HT-29 (cell line): ENCODE measurements around the gene C10orf120. TPM values are rescaled to one million over a fixed set of nuclear protein-coding genes. Genes with fewer than 3 reads are reported as not detected.

Experiments
- DNase-seq: peaks from one replicate; pipeline ENCODE4 v3.0.0-alpha.2; 2015; ENCODE audit warnings: low spot score
- total RNA-seq: library from RNA; depleted of rRNA; stranded (reverse); fragments of >200 nt; shearing (Covaris generic); gene quantifications from 2 replicates; pipeline ENCODE4 v1.2.3, GENCODE V29; 2014

Gene C10orf120
- total RNA-seq, 1 experiment from 2014 or later = not detected

DNA sequence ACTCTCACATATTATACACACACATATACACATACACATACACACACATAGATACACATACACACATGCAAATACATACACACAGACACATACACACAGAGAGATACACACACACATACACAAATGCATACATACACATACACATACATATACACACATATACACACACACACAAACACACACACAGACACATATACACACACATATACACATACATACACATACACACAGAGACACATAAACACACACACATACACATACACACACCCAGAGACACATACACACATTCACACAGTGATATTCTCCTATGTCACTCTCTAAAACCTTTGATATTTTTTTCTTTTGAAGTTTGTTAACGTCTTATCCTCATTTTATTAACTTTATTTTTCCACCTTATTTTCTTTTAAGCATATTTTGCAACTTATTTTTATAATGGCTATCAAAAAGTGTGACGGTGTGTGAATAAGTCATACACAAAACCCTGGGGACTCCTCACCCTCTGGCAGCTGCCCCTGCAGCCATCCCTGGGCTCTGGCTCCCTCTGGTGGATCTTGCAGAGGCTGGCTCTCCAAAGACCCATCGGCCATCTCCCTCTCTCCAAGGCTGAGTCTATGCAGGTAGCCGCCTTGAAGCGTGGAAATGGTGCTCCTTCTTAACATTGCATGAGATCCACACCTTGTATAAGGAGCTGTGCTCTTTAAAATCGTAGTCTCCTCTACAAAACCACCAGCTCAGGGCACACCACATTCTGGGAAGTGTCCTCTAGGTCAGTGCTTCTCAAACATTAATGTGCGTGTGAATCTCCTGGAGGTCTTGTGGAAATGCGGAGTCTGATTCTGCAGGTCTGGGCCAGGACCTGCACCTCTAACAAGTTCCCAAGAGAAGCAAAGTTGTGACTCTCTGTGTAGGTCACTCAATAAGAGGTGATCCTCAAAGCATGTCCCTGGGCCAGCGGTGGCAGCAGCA is 4.1 kb upstream of the C10orf120 start:
- DNase-seq = peak; percentile 80

DNA sequence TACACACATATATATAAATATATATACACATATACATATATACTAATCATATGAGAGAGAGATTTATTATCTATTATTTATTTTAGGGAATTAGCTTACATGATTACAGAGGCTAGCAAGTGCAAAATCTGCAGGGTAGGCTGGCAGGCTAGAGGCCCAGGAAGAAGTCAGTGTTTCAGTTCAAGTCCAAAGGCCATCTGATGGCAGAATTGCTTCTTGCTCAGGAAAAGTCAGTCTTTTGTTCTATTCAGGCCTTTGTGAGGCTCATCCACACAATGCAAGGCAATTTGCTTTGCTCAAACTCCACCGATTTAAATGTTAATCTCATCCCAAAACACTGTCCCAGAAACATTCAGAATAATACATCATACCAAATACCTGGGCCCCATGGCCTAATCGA is 2.6 kb upstream of the C10orf120 start:
- DNase-seq = no peak

DNA sequence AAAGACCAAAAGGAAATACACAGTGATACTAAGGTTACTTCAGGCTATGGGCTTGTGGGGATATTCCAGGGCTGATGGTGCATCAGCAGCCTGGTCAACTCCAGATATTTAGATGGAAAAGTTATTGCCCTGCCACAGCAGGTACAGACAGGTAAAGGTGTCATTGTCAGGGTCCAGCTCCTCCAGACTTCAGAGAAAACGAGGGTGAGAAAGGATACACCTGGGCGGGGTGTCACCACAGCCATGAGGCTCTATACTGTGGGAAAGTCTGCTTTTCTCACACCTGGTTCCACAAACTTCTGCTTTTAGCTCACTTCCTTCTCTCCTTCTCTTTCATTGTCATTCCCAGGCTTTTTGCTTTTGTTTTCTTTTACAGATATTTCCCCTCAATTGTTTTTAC is 2.0 kb upstream of the C10orf120 start:
- DNase-seq = no peak

DNA sequence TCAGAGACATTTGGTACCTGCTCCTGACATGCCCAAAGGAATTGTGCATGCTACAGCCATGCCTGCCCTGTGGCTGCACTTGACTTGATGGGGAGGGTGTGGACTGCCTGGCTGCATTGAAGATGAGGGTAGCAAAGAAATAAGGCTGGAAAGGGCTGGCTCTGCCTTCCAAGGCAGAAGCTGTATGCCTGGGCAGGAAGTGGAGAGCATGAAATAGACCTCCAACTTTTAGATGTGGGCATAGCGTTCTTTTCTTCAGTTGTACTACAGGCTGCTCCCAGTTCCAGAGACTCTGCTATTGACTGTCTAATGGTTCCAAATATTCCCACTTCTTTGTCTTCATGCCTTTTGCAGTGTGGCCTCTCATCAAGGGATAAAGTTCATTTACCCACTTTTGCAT is 3.0 kb downstream of the C10orf120 start:
- no peak for DNase-seq

DNA sequence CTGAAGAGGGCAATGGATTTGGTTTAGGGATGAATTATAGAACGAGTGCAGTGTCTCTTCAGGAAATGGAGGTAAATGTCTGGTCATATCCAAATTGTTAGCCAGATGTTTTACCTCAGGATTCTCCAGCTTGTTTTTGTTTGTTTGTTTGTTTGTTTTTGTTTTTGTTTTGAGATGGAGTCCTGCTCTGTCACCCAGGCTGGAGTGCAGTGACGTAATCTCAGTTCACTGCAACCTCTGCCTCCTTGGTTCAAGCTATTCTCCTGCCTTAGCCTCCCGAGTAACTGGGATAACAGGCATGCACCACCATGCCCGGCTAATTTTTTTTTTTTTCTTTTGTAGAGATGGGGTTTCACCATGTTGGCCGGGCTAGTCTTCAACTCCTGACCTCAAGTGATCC is 6.9 kb downstream of the C10orf120 start:
- no peak for DNase-seq

DNA sequence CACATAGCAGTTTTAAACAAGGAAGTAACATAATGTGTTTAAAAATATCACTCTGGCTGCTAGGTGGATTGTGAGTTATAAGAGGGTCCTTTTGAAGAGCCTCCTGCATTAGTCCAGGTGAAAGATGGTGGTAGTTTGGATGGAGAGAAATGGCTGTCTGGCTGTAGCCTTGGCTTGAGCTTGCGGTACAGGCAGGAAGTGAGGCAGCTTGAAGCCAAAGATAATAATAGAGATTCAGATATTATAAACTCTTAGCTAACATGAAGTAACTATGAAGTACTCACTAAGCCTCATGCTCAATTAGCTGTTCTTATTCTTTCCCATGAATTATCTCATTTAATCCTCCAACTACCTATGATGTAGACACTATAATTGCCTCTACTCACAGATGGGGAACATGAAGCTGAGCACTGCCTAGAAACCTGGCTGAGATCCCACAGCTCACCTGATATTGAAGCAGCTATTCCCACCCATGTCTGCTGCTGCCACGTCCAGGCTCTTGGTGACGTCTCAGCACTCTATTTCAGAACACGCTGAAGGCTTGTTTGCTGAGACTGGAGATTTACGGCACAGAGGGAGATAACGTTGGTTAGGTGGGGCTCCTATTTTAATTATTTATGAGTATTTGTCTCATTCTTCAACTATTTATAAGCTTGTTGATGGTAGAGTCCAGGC is 10.4 kb downstream of the C10orf120 start:
- DNase-seq = no peak

DNA sequence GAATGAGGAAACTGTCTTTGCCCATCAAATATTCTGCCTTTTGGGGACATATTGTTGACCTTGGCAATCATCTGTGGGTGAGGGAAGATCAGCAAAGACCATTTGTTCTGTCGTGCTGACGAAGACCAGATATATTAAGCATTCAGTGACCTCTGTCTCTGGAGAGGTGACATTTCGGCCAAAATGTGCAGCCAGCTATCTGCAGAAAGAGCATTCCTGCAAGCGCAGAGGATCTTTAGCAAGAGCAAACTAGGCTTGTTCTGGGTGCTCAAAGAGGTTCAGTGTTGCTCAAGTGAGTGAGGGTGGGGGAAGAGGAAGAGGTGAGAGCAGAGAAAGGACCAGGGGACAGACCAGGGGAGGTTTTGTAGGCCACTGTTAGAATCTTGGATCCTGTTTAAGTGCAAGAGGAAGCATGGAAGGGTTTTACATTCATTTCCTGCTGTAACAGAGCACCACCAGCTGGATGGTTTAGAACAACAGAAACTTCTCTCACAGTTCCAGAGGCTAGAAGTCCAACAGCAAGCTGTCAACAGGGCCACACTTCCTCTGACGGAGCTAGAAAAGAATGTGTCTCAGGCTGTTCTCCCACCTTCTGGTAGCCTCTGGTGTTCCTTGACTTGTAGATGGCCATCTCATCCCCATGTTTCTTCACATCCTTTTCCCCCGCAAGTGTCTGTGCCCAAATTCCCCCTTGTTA is 11.2 kb downstream of the C10orf120 start:
- DNase-seq = peak; percentile 25

DNA sequence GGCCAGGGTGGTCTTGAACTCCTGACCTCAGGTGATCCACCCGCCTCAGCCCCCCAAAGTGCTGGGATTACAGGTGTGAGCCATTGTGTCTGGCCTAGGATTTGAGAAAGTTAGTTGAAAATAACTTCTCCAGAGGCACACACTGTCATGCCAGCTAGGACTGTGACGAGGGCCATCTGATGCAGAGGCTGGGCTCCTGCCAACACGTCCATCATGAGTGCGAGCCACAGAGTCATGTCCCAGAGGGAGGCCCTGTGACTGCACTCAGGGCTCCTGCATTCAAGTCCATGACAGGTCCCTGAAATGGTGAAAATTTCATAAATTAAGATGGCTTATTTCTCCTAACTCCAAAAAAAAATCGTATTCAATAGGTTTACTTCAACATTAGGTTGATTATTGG is 17.1 kb downstream of the C10orf120 start:
- DNase-seq = no peak

DNA sequence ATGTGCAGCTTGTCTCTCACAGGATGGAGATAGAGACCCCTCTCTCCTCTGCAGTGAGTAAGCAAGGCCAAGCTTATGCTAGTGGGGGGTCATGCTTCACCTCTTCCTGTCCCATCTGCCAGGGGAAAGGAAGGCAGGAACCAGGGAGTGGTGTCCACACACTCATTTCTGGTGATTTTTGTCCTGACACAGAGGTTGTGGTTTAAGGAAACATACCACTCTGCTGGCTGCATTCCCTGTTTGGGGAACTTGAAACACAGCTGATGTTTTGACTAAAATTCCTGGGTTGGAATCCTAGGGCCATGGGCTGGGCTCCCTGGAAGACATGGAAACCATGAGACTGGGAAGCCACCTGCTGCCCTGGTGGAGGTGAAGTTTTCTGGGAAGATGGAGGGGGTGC is 21.4 kb downstream of the C10orf120 start:
- DNase-seq = no peak

DNA sequence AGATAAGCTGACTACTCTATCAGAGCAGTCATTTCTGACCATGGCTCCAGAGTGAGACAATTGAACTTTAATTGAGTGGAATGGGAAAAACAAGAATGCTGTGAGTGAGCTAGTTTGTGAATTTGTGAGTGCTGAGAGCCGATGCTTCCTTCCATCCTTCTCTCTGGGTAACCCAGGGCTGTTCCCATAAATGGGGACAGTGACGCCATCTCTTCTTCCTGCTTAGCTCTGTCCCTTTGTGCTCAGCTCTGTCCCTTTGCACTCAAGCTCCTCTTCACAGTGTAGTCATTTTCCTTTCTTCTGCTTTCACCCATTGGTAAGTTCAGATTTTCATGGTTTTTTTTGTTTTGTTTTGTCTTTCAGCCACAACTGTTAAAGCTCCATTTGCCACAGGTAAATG is 24.4 kb downstream of the C10orf120 start:
- no peak for DNase-seq

DNA sequence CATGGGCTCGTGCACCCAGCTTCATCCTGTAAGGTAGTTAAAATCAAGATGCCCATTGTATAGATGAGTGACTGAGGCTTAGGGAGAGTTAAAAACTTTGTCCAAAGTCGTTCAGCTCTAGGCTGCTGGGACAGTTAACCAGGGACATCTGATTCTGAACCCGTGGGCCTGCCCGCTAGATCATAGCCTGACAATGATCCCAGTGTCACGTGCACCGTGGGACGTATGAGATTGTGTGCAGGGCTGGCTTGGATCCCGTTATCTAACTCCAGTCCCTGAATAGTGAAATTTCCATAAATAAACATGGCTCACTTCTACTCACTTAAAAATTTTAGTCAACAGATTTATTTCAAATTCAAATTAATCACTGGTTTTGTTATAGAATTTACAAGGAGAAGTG is 24.9 kb downstream of the C10orf120 start:
- no peak for DNase-seq

DNA sequence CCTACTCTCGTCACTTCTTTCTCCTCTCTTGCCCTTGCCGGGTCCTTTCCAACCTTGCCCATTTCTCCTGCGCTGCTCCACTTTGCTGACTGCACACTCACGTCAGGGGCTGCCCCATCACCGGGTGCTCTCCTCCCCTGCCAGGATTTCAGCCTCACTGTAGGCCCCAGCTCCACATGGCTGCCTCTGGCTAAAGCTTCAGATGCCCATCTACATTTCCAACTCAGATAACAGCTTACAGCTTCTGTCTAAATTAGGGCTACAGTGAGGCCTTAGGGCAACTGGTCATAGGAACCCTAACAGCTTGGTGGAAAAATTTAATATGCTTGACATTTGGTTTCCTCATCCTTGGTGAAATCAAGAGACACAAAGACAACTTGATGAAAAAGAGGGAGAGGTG is 25.9 kb downstream of the C10orf120 start:
- DNase-seq = no peak

DNA sequence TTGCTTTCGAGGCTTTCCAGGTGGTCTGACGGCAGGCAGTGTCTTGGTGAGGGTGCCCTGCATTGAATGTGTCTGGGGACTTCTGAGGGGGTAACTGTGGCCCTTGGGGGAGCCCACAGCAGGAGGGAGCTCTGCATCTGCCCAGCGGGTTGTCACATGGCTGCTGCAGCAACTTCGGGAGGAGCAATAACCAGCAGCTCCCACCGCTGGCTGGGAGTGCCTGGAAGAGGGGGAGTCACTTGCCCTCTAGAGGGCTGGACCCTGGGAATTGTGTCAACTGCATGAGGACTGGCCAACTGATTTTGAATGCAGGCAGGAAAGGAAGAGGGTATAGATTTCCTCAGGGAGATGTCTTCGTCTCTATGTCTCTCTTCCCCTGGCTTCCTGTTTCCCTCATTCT is 26.4 kb downstream of the C10orf120 start:
- no peak for DNase-seq

DNA sequence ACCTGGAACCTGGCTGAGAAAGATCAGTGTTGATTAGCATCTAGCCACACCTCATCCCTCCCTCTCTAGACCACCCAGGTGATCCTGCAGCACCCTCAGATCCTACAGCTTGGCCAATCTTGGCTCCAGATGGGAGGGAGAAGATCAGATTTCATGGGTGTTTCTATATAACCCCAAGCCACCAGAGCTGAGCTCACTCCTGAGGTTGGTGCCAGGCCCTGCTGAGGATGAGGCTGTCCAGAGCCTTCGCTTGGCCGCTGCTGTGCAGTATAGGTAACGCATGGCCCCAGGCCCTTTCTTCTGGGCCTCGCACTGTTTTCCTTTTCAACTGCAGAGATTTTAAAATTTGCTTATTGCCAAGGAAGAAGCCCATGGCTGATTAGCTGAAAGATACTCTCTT is 27.0 kb downstream of the C10orf120 start:
- DNase-seq = no peak

DNA sequence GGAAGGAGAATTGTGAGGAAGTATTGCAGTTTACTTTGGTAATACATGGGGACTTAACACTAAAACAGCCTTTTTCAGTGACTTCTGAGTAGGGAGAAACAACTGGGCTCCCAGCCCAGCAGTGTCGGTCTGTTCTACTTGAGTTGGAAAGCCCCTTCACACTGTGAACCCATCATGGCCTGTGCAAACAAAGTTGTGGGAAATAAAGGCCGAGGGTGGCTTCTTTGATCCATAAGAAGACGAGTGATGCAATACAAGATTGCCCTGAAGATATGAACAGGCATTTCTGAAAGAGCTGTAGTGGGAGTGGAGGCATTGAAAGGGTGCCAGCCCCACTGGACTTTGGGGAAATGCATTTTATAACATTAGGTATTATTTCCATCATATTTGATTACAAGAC is 28.3 kb downstream of the C10orf120 start:
- DNase-seq = no peak

DNA sequence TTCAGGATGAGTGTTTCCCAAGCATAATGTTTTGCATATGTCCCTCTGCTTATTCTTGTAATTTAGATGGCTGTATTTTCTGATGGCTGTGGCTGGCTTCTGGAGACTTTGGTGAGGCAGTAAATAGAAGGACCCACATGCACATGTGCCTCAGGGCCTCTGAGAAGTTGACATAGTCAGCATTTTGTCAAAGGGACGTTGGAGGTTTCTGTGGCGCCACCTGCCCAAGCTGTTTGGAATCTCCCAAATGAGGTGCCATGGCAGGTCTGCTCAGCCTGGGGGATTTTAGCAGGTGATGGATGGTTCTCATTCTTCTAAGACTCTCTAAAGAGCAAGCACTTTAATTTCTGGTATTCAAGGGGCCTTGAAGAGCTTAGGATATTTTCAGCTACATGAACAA is 29.8 kb downstream of the C10orf120 start:
- DNase-seq = no peak

DNA sequence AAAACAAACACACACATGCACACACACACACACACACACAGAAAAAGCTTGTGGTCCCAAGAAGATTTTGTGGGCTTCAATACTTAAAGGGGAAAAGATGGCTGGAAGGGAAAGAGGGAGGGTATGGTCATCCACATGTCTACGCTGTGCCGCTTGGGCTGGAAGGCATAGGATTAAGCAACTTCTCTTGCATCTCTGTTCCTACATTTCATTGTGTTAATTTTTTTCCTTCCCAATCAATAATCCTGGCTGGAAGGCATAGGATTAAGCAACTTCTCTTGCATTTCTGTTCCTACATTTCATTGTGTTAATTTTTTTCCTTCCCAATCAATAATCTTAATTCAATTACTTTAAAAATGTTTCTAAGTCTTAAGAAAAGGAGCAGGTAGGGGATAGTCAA is 30.6 kb downstream of the C10orf120 start:
- no peak for DNase-seq

DNA sequence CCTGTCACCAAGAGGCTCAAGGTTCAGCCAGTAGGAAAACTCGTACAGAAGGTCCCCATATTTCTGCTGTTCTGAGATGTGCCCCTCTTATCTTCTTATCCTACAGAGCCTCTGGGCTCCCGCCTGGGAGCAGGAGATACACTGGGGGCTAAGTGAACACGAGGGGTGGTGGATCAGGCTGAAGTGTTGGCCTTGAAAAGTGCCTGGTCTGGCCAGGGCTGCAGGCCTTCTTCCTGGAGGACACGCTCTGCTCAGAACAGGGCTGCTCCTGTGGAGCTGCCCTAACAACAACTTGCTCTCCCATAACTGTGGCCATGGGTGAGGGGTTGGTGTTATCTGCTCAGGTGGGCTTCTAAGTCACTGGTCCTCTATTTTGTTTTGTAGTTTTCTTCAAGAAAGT is 33.7 kb downstream of the C10orf120 start:
- DNase-seq = no peak

DNA sequence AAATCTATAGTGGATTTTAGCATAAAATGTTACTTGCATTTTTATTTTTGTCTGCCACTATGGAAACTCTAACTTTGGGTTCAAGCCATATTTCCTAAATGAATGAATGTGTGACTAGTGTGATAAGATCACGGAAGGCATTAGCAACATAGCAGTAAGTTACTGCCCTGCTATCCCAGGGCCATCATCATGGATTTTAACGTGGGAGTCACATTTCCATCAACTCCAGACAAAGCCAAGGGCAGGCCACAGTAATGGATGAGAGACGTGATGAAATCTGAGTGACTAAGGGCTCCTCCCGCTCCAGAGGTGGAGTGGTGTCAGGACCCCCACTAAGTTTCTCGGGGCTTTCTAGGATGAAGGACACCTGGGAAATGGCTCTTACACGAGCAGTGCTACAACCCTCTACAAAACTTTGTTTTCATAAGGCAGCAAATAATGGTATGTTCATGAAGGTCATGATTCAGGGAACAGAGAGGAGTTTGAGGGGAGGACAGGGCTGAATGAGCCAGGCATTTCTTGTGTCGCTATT is 34.3 kb downstream of the C10orf120 start:
- DNase-seq = no peak

DNA sequence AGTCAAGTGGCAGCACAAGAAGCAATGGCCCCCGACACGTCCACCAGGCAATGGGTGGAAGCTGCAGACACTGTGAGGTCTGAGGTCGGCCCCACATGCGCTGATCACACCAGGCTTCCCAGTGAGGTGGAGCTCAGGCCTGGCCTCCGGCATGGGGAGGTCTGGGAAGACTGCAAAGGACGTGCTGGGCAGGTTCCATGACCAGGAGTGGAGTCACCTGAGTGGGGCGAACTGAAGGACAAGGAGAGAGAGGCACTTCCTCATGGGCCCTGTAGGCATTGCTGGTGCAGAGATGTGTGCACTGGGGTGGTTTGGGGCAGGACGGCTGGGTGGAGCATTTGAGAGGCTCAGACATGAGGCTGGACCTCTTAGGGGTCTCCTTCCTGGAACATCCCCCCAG is 35.1 kb downstream of the C10orf120 start:
- no peak for DNase-seq

DNA sequence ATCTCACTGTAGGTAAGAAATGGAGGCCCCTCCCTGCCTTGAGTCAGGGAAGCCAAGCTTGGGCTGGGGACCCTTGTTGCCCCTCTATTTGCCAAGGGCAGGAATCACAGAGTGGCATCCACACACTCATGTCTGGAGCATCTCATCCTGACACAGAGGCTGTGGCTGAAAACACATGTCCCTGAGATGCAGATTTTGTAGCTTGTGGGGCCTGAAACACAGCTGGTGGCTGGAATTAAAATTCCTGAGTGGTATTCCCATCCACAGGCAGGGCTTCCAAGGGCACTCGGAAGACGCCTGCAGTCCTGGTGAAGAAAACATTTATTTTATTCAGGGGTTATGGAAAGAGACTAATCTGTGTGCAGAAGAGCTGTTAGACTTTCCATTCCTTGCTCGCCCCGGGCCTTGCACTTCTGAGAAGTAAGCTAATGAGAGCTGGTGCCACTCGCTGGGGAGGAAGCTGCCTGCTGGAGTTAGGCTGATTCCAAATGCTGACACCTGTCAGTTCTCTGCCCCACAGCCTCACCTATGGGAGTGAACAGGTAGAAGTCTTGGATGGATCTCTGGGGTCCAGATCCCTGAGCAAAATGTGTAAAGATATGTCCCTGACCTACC is 36.0 kb downstream of the C10orf120 start:
- DNase-seq = no peak

DNA sequence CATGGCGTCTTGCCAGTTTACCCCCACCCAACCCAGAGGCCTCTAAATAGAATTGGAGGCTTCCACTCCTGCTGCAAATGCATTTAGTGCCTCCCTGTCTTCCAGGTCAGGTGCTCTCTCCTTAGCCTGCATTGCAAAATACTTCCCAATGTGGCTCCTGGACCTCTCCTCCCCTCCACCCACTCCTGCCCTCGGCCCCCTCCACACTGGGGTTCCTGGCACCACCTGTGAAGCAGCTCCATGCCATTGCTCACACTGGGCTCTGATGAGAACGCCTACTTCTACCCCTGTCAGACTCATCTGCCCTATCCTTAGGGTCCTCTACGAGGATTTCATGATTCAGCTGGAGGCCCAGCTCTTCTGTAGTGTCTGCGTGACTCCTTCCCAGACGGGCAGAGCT is 37.4 kb downstream of the C10orf120 start:
- no peak for DNase-seq
